GM12878 (cell line): ENCODE measurements around the gene NAA10. TPM values are rescaled to one million over a fixed set of nuclear protein-coding genes. Genes with fewer than 3 reads are reported as not detected.
A peak's percentile ranks its signal among the peaks of the same experiment; 100 is the strongest.

Experiments
- ATAC-seq: fragments of 200-7000 bp; cut with Tn5 transposase; 3 replicates; pipeline ENCODE4 v1.9.1; 2020; ENCODE audit warnings: mild to moderate bottlenecking, moderate library complexity
- BruUV-seq: library from RNA; stranded (reverse); fragments of 400-500 nt; replicated peaks from 2 replicates; lab custom pipeline; 2021; lab: Mats Ljungman, UMichigan
- CTCF ChIA-PET: fragments of 300-600 bp; sonication (Branson Sonifier 250); formaldehyde crosslinking; extraction: SDS; loops from one replicate; lab custom pipeline; 2021; ENCODE audit warnings: inconsistent platforms; lab: Yijun Ruan, JAX
- POLR2A ChIA-PET: fragments of 350-600 bp; formaldehyde crosslinking; extraction: SDS; loops from one replicate; lab custom pipeline; 2021; ENCODE audit warnings: inconsistent platforms; lab: Charles Lee
- RAD21 ChIA-PET: fragments of 300-600 bp; sonication (Branson Sonifier 250); formaldehyde crosslinking; loops from one replicate; lab custom pipeline; 2023; ENCODE audit warnings: antibody characterized with exemption; ENCODE audit not compliant: unreplicated experiment; lab: Charles Lee
- SMC1A ChIA-PET: fragments of 300-600 bp; sonication (Branson Sonifier 250); formaldehyde crosslinking; loops from one replicate; lab custom pipeline; 2023; ENCODE audit not compliant: unreplicated experiment, uncharacterized antibody; lab: Charles Lee
- DNase-seq: peaks from one replicate; pipeline ENCODE4 v3.0.0-alpha.2; 2011; ENCODE audit warnings: low read depth, low spot score
- FAIRE-seq: peaks from 3 replicates; lab custom pipeline; 2011; peaks lifted over from hg19 to GRCh38; lab: Jason Lieb, UNC
- H2AFZ ChIP-seq: 2 replicates; pipeline ENCODE4 v1.6.0; 2011; ENCODE audit warnings: low read depth, low read length, control low read depth; ENCODE audit not compliant: control insufficient read depth
- H3K27ac ChIP-seq: 2 replicates; pipeline ENCODE4 v1.5.1; 2011; ENCODE audit warnings: control low read depth; ENCODE audit not compliant: control insufficient read depth, insufficient read depth
- H3K27me3 ChIP-seq, 2 experiments: replicated peaks in 1 of 2; 2 replicates each; pipeline versions ENCODE4 v1.6.0 to v1.6.1; 2011; ENCODE audit warnings: low read length in 1 of 2; ENCODE audit not compliant: control insufficient read depth in 2 of 2, insufficient read depth in 2 of 2
- H3K36me3 ChIP-seq, 2 experiments: 2 replicates each; pipeline ENCODE4 v1.5.1; 2011; ENCODE audit warnings: low read length in 1 of 2; ENCODE audit not compliant: control insufficient read depth in 2 of 2, insufficient read depth in 2 of 2
- H3K4me1 ChIP-seq: 2 replicates; pipeline ENCODE4 v1.6.1; 2011; ENCODE audit warnings: mild to moderate bottlenecking, low read length, moderate library complexity, mixed read lengths; ENCODE audit not compliant: control insufficient read depth, insufficient read depth
- H3K4me2 ChIP-seq: 2 replicates; pipeline ENCODE4 v1.6.0; 2011; ENCODE audit warnings: control low read depth; ENCODE audit not compliant: control insufficient read depth, insufficient read depth
- H3K4me3 ChIP-seq: fragments of 200-600 bp; sonication (generic); 2 replicates; pipeline ENCODE4 v1.5.1; 2016
- H3K79me2 ChIP-seq: 2 replicates; pipeline ENCODE4 v1.6.0; 2011; ENCODE audit warnings: low read length; ENCODE audit not compliant: control insufficient read depth, insufficient read depth
- H3K9ac ChIP-seq: 2 replicates; pipeline ENCODE4 v1.8.0; 2011; ENCODE audit warnings: low read length, control low read depth, mixed read lengths; ENCODE audit not compliant: control insufficient read depth, insufficient read depth
- H3K9me3 ChIP-seq: replicated peaks from 3 replicates; pipeline ENCODE4 v1.5.1; 2011; ENCODE audit warnings: mild to moderate bottlenecking, low read length; ENCODE audit not compliant: control insufficient read depth, insufficient read depth
- H4K20me1 ChIP-seq: 2 replicates; pipeline ENCODE4 v1.6.0; 2011; ENCODE audit not compliant: control insufficient read depth, insufficient read depth
- WGBS: methylation state at CpG from one replicate; pipeline ENCODE4 v1.1.6; 2016; ENCODE audit warnings: low lambda C conversion rate; ENCODE audit not compliant: insufficient replicate concordance, insufficient coverage; ENCODE audit errors: missing lambda C conversion rate; 5-methylcytosine and 5-hydroxymethylcytosine counted together
- in situ Hi-C: fragments of 300-500 bp; cut with MboI; formaldehyde crosslinking; loops from 9 replicates; pipeline ENCODE4 v1.14.3; 2018; ENCODE audit warnings: mixed read lengths
- intact Hi-C: fragments of 100-400 bp; cut with micrococcal nuclease; formaldehyde crosslinking; loops from one replicate; pipeline ENCODE4 v1.14.2; 2022; ENCODE audit not compliant: unreplicated experiment
- polyA plus RNA-seq, 11 experiments: library from polyadenylated mRNA; depleted of rRNA in 4 of 11; unstranded in 6 of 11; stranded (reverse) in 5 of 11; fragments of >200 nt; fragmentation: Nextera tagmentation in 4 of 11; fragmentation: Illumina TruSeq in 1 of 11; extraction: Ambion mirVana in 4 of 11; extraction: Trizol in 1 of 11; gene quantifications; 1 replicate in 1 of 11; 2 replicates in 10 of 11; pipeline versions ENCODE4 v1.2.1 to v1.2.3, GENCODE V29; 2011 to 2016; ENCODE audit warnings: inconsistent platforms in 2 of 11, missing spikeins in 2 of 11, low read depth in 1 of 11
- total RNA-seq, 4 experiments: library from RNA; depleted of rRNA in 3 of 4; stranded (reverse); fragments of >200 nt in 3 of 4; fragmentation: Illumina TruSeq in 1 of 4; extraction: Trizol in 1 of 4; gene quantifications; 2 replicates each; pipeline versions ENCODE4 v1.2.1 to v1.2.3, GENCODE V29; 2013 to 2021
- TF ChIP-seq, protein P1 (sequence below): fragments of 450-650 bp; IDR thresholded peaks from 2 replicates; pipeline ENCODE4 v1.6.1; 2017; ENCODE audit warnings: low read depth, mild to moderate bottlenecking, moderate library complexity
- TF ChIP-seq, protein P2 (sequence below): fragments of 450-650 bp; IDR thresholded peaks from 2 replicates; pipeline ENCODE4 v1.6.1; 2017; ENCODE audit warnings: mild to moderate bottlenecking, moderate library complexity

The NAA10 gene
- total and polyA plus RNA-seq, 10 of the 15 experiments (the other 5 are each of a cell fraction or from before 2014, with no cell fraction given), result 7.9 to 212 (median 98.9) TPM

DNA sequence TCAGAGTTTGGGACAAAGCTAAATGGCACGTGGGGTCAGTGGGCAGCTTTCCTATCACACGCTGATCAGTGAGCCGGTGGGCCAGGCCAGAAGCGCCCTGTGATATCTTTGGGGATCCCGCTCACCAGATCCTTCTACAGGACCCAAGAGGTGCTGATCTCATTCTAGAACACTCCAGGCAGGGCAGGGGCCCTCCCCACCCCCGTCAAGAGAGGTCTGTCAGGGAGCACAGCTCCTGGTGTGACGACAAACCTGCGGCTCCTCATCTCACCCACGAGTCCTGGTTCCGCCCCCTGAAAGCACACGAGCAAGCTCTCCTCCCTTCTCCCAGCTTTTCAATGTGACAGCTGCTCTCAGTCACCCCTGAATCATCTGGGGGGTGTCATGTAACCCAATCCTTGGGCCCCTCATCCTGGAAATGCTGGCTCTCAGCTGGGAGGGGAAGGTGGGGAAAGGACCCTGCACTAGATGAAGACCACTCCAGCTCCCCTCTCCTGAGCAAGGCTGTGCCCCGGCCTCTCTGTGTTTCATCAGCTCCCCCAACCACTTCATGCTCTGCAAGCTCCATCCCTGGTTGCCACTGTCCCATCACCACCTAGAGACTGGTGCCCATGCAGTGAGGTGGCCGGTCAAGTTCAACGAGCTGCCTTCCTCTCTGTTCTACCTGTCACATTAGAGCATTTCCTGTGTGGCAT lies 32.2 kb upstream of the NAA10 start:
- Histone ChIP-seq H2AFZ (no peak overlapping the region), H3K27ac (peak overlapping the region; percentile 50), H3K79me2 (peaks cover 70% of the 10 kb centered on the region), H3K9me3 (no peaks in the 10 kb centered on the region), H3K27me3 (no peaks in the 10 kb centered on the region), H3K4me1 (peaks cover 9% of the 10 kb centered on the region), H4K20me1 (no peaks in the 10 kb centered on the region; the same call in 1 of the 2 replicates), H3K36me3 (peaks cover 6 to 17% of the 10 kb centered on the region in 2 experiments), H3K4me3 (peak overlapping the region; percentile 80), H3K4me2 (peak overlapping the region; percentile 81), H3K9ac (peak overlapping the region; percentile 61)
- in situ Hi-C loops, result loop anchor here (10.0 kb wide), 1 partner anchor 1012 kb away; no protein-coding TSS in a partner anchor
- SMC1A ChIA-PET, result interaction anchor here (0.5 to 4.7 kb wide), 7 partner anchors 14 to 54 kb away, joined by 3 to 21 read pairs (median 4); partner anchors contain the start of gene ARHGAP4
- CTCF ChIA-PET, result interaction anchor here (0.6 to 5.9 kb wide), 14 partner anchors 9 to 560 kb away, joined by 3 to 40 read pairs (median 4); no protein-coding TSS in a partner anchor
- 66% methylated on average over 14 of the region's 14 CpGs for WGBS
- FAIRE-seq, result no peak
- RAD21 ChIA-PET, result interaction anchor here (0.8 to 6.4 kb wide), 11 partner anchors 13 to 126 kb away, joined by 3 to 48 read pairs (median 4); partner anchors contain the start of gene ARHGAP4
- no peak for DNase-seq
- BruUV-seq, result no TSS peak
- intact Hi-C loops, result no loop called here
- ATAC-seq, result no peak
- TF ChIP-seq, protein P1, sequence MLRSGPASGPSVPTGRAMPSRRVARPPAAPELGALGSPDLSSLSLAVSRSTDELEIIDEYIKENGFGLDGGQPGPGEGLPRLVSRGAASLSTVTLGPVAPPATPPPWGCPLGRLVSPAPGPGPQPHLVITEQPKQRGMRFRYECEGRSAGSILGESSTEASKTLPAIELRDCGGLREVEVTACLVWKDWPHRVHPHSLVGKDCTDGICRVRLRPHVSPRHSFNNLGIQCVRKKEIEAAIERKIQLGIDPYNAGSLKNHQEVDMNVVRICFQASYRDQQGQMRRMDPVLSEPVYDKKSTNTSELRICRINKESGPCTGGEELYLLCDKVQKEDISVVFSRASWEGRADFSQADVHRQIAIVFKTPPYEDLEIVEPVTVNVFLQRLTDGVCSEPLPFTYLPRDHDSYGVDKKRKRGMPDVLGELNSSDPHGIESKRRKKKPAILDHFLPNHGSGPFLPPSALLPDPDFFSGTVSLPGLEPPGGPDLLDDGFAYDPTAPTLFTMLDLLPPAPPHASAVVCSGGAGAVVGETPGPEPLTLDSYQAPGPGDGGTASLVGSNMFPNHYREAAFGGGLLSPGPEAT, result 0 out of 2 replicates have a peak, but pooled peaks have one; percentile 17
- TF ChIP-seq, protein P2, sequence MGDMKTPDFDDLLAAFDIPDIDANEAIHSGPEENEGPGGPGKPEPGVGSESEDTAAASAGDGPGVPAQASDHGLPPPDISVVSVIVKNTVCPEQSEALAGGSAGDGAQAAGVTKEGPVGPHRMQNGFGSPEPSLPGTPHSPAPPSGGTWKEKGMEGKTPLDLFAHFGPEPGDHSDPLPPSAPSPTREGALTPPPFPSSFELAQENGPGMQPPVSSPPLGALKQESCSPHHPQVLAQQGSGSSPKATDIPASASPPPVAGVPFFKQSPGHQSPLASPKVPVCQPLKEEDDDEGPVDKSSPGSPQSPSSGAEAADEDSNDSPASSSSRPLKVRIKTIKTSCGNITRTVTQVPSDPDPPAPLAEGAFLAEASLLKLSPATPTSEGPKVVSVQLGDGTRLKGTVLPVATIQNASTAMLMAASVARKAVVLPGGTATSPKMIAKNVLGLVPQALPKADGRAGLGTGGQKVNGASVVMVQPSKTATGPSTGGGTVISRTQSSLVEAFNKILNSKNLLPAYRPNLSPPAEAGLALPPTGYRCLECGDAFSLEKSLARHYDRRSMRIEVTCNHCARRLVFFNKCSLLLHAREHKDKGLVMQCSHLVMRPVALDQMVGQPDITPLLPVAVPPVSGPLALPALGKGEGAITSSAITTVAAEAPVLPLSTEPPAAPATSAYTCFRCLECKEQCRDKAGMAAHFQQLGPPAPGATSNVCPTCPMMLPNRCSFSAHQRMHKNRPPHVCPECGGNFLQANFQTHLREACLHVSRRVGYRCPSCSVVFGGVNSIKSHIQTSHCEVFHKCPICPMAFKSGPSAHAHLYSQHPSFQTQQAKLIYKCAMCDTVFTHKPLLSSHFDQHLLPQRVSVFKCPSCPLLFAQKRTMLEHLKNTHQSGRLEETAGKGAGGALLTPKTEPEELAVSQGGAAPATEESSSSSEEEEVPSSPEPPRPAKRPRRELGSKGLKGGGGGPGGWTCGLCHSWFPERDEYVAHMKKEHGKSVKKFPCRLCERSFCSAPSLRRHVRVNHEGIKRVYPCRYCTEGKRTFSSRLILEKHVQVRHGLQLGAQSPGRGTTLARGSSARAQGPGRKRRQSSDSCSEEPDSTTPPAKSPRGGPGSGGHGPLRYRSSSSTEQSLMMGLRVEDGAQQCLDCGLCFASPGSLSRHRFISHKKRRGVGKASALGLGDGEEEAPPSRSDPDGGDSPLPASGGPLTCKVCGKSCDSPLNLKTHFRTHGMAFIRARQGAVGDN, result no peak
- POLR2A ChIA-PET, result interaction anchor here (0.9 to 7.9 kb wide), 5 partner anchors 14 to 69 kb away, joined by 3 to 68 read pairs (median 3); partner anchors contain the start of gene ARHGAP4
